ENCODE results near the gene GCLC.
"Not testable (repeated sequence)": the region's sequence is repeated elsewhere in the genome, so short reads cannot be mapped to it uniquely, and the experiment has no call there.

The GCLC gene

DNA sequence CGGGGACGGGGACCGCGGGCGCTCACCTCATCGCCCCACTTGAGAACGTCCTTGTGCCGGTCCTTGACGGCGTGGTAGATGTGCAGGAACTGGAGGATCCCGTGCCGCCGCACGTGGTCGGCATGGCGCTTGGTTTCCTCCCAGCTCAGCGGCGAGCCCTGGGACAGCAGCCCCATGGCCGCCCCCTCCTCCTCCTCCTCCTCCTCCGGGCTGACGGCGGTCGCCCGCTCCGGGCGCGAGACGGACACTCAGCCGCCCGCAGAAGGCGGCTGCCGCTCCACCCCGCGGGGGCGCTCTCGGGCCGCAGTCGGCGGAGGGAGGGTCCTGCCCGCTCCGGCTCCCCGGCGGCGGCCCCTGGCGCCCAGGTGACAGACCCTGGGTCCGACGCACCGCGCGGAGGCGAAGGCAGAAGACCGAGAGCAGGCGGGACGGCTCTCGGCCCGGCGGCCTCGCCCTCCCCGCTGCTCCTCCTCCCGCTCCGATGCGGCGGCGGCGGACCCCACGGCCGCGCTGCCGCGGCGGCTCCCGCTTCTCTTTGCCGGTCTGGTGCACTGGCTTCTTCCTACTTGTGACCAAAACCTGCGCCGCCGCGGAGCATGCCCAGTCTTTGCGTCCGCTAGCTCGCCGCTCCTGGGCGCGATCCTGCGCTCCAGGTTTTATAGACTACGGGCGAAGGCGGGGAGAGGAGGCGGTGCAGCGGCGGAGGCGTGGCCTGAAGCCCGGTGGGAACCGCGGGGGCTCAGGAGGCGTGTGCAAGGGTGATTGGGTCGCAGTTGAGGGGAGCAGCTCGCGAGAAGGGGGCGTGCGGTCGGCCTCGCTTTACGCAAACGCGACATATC is at the start of gene GCLC:
GCLC (minus strand) TSS at position 632 of the 839 bp plus-strand sequence; CDS start at position 176, 456 bp downstream.
- DNase-seq (ENCODE audit: low read depth in 2 of 2), result peak; percentile 76 to 83

DNA sequence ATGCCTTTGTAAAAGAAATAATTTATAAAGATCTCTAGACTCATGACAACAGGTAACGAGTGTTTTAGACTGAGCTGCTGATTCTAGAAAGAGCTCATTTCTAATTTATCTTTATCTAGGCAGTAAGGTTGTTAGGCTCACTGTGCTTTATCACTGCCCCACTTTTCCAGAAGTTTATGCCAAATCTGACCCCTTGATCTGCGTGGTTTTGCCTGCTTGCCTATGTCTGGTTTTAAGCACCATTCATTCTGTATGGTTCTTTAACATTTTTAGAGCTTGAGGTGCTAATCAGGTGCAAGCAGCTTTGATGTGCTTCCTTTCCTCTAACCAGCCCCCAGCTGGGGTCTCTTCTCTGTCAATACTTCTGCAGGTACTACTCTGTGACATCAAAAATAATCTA is 49.7 kb upstream of the GCLC start:
- DNase-seq (ENCODE audit: low read depth in 2 of 2), result no peak

DNA sequence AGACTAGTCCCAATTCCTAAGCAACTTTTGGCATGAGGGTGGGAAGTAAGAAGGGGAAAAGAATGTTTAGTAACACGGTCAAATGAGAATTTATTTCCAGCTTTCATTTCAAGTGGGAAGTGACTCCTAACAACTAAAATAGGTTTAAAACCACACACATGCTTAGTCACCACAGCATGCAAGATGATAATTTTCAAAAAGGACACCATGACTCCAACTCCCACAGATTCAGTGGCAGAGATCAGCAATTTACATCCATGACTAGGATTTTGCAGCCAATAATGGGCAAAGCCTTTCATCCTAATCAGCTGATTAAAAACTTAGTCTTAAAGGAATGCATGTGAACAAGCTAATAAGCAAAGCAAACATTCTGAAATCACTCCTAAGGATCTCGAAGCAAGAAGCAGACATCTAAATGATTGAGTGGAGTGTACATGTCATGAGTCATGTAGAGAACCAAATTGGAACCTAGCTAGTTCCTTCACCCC is 48.1 kb upstream of the GCLC start:
- DNase-seq (ENCODE audit: low read depth in 2 of 2), result no peak

DNA sequence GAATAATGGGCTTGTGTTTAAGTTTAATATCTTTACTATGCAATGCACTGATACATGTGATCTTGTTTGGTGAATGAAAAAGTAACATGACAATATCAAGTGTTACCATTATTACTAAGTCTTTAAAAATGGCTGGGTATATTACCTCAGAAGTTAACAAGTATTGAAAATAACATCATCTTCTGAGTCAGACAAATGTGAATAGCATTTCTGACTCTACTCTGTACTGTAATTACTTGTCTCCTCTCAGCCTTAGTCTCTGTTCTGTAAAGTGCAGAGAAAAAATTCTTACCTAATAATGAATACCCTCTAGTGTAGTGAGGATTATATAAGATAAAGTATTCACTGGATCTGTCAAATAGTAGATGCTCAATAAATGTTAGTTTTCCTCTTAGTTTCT is 47.0 kb upstream of the GCLC start:
- no peak for DNase-seq (ENCODE audit: low read depth in 2 of 2)

DNA sequence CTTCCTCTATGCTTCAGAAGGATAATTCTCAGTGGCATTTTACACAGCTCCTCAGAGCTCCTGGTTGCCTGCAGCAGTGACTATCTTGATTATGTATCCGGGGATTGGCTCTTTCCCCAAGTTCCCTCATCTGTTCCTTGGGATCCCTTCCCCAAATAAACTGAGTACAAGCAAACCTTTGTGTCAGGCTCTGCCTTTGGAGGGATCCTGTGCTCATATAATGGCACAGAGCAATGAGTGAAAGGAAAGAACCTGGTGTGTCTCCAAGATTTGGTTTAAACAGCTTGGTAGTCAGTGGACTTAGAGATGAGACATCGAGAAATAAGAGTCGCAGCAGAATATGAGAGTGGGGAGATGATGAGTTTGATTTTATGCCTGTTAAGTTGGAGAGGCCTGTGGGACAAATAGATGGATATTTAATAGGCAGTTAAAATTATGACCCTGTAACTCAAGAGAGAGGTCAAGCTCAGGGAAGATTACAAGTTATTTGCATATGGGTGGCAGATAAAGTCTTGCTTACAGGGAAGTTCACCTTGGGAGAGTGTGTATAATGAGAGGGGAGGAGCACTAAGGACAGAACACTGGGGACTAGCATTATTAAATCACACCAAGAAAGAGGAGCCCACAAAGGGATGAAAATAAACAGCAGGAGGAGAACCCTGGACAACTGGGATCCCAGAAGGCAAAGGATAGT is 44.1 kb upstream of the GCLC start:
- no peak for DNase-seq (ENCODE audit: low read depth in 2 of 2)

DNA sequence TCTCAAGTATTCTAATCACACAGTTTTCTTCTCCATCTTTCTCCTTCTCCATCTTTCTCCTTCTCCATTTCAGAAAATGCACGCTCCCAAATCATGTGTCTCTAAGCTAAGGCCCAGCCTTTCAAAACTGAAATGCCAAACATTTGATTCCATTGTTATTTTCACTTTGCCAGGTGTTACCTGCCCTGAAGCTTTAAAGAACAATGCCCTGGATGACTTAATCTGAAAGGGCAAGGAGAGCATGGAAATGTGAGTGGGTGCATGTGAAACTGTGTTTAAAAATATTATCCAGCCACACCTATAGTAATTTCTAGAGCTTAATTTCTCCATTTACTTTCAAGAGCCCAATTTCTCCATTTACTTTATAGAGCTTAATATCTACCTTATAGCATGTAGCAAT is 42.4 kb upstream of the GCLC start:
- DNase-seq (ENCODE audit: low read depth in 2 of 2), result no peak

DNA sequence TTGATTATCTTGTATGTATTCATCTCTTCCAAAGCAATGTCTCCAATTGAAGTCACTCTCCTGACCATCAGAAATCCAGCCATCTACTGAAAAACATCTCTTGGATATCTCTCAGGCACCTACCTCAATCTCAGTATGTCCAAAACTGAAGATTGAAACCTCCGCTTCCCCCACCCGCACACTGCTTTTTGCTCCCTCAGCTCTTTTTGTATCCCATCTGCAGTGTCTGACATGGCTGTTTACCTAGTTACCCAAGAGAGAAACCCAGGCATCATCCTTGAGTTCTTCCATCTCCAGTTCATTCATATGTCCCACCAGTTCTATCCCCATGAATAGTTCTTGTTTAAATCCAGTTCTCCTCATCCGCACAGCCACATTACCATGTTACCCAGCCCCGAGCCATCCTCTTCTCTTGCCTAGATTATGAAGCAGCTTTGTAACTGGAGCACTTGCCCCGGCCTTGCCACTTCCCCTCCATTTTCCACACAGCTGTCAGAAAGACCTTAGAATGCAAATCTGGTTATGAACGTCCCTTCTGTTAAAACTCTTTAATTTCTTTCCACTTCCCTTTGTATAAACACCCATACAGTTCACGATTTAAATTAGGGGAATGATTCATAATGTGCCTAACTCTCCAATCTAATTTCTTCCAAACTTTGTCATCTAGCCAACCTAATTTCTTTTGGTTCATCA is 40.5 kb upstream of the GCLC start:
- DNase-seq (ENCODE audit: low read depth in 2 of 2), result no peak

DNA sequence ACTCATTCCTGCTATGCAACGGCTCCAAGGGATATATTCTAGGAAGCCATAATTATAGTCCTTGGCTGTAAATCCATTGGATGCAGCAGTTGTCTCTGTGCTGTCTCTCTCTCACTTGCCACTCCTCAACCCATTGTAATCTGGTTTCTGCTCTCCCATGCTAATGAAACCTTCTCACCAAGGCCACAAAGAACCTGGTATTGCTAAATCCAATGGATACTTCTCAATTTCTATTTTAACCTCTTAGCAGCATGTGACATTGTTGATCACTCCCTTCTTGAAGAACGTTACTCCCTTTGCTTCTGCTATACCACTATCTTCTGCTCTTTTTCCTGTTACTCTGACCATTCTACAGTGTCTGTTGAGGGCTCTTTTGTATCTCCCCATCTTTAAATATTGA is 39.8 kb upstream of the GCLC start:
- DNase-seq (ENCODE audit: low read depth in 2 of 2), result no peak

DNA sequence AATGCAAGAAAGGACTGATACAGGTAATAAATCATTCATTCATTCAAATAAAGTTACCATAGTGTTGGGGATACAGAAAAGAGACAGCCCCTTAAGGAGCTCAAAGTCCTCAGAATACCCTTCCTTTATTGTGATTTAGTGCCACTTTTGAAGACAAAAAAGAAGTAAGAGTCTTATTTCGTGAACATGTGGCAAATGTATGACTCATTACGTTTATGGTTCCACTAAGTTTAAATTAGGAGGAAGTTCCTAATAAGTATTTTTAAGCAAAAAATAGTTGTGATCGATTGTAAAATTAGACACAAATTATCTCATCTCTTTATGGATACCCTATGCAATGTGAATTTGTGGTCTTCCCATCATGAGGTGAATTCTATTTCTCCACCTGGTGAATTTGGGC is 38.5 kb upstream of the GCLC start:
- DNase-seq (ENCODE audit: low read depth in 2 of 2), result no peak

DNA sequence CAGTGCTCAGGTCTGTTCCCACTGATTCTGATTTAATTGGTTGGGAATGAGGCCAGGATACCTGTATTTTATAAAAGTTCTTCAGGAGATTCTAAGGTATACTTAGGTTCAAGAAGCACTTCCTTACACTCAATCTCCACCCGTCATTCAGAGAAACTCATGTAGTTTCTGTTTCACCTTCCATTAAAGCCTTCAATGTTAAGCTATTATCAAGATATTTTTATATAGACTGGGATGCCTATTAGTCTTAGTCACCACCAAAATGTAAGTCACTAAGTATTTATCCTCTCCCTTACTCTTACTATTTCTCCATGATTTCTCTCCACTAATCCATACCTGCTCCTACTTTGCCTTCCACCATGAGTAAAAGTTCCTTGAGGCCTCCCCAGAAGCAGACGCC is 38.1 kb upstream of the GCLC start:
- DNase-seq (ENCODE audit: low read depth in 2 of 2), result no peak

DNA sequence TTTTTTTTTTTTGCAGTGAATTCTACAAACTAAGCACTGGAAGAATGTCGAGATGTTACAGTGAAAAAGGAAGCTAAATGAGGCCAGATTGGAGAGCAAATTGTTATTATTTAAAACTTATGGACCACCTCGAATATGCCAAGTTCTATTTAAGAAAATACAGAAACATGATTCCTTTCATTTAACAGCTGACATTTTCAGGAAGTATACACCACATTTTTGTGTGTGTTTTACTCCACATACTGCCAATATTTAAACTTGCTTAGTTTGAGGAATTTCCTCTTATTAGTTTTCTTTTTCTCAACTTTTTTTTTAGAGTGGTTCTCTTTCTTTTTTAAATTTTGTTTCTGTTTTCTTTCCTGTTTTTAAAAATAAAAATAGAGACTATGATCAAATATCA is 37.0 kb upstream of the GCLC start:
- no peak for DNase-seq (ENCODE audit: low read depth in 2 of 2)

DNA sequence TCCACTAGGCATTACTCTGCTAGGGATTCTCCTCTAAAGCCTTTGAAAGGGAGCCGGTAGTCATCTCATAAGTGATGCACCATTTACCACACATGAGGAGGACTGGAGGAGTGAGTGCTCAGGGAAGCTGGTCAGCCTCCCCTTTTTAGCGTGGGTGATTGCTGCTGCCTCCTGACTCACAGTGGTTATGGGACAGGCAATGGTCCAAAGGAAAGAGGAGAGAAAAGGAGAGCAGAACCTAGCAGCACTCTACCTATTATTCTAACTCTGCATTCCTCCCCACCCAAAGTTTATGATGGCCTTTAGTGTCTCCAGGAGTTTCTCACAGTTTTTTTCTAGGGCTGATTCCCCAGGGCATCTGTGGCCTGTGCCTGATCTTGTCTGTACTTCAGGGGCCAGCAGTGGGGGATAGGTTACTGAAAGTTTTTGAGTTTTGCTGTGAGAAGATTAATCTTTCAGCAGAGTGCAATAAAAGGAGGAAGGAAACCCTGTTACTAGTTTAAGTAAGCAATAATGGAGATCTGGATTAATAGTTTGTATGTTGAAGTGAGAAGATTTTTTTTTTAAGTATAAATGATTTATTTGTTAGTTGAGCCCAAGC is 36.4 kb upstream of the GCLC start:
- no peak for DNase-seq (ENCODE audit: low read depth in 2 of 2)

DNA sequence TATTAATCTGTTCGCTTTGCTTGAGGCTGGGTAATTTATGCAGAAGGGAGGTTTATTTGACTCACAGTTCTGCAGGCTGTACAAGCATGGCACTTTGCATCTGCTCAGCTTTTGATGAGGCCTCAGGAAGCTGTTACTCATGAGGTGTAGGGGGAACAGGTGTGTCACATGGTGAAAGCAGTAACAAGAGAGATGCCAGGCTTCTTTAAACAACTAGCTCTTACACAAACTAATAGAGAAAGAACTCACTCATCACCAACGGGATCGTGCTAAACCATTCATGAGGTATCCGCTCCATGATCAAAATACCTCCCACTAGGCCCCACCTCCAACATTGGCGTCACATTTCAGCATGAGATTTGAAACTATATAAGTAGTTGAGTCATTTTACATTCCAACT is 34.4 kb upstream of the GCLC start:
- DNase-seq (ENCODE audit: low read depth in 2 of 2), result no peak

DNA sequence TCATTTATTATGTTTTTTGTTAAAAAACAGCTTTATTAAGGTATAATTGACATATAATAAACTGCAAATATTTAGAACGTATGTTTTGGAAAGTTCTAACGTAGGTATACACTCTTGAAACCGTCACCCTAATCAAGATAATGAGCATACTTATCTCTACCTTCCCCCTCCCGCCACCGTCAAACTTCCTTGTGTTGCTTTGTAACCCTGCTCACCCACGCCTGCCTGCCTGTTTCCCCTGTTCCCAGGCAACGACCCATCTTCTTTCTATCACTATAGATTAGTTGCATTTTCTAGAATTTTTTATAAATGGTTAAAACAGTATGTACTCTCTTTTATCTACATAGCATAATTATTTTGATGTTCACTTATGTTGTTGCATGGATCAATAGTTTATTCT is 33.5 kb upstream of the GCLC start:
- no peak for DNase-seq (ENCODE audit: low read depth in 2 of 2)

DNA sequence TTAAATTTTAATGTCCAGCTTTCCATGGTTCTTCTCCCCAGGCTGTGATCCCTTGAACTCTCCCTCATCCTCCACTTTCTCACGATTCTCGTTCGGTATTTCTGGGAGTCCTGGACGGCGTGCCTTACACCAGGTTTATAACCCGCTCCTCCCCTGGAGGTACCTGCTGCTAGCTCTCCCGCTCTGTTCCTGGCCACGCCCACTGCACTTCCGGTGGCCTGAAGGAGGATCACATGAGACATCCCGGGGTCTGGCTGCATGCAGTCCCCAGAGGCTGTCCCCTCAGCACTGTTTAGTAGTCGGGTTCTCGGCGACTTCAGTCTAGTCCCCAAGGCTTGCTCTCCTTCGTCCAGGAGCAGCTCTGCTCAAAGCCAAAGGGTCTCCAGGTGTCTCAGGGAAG is 28.4 kb upstream of the GCLC start:
- no peak for DNase-seq (ENCODE audit: low read depth in 2 of 2)

DNA sequence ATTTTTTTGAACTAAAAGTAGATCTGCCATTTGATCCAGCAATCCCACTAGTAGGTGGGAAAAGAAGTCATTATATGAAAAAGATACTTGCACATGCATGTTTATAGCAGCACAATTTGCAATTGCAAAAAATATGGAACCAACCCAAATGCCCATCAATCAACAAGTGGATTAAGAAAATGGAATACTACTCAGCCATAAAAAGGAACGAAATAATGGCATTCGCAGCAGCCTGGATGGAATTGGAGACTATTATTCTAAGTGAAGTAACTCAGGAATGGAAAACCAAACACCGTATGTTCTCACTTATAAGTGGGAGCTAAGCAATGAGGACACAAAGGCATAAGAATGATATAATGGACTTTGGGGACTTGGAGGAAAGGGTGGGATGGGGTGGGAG is 27.5 kb upstream of the GCLC start:
- not testable (repeated sequence) for DNase-seq (ENCODE audit: low read depth in 2 of 2)

DNA sequence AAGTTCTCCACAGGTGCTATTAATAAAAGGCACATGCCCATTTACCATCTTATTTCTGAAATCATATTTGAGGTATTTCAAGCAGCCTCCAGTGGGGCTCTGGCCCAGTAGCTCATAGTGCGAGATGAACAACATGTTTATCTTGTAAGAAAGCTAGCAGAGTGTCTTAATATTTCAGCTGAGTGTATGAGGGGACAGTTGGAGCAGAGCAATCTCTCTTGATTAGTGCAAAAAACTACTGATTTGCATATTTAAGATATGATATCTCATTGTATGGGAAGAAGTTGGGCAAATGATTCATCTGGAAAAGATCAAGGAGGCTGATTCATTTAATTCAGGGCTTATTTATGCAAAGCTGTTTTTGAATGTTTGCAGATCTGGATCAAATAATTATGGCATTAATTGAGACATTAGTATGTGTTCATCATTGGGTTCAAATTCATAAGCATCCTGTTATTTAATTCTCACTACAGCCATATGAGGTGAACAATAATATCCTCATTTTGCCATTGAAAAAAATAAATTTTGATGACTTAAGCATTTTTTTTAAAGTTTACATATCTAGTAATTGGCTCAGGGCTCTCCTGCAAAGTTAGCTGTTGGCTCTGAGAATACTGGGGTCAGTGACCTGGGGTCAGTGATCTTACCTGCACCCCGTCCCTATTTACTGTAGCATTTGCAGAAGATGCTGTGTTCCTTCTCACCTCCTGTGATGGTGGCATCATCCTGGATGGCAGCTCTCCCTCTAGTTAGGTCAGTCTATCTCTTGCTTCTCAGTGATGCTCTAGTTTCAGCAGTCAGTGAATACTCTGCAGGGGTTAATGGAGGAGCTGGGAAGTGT is 24.1 kb upstream of the GCLC start:
- no peak for DNase-seq (ENCODE audit: low read depth in 2 of 2)

DNA sequence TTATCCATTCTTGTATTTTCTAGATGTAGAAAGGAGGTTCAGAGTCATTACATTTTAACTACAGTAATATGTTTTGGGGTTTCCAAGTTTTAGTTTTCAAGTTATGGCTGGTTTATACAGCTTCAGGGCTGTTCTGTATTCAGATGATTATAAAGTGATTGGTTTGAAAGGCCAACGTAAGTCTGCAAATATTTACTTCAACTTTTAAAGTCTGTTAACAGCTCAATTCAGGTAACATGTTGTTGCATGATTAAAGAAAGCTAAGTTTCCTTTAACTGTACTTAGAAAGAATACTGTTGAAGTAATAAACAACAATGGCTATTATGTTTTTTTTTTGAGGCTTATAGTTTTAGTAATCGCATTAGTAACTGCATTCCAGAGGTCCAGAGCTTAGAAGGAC is 22.8 kb upstream of the GCLC start:
- DNase-seq (ENCODE audit: low read depth in 2 of 2), result no peak

DNA sequence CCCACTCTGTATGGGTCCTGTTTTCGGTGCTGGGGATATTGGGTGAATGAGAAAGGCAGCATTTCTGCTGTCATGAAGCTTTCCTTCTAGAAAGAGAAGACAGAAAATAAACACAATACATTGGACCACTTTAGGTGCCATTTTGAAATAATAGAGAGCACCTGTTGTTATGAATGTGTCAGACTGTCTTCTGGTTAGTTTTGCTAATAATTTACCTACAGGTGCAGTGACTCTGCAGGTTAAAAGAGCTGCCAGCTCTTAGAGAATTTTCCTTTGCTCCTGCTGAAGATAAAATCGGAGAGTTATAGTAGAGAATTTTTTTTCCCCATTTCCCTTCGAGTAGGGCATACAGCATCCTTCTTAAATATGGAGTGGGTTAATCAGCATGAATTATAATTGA is 21.9 kb upstream of the GCLC start:
- no peak for DNase-seq (ENCODE audit: low read depth in 2 of 2)

DNA sequence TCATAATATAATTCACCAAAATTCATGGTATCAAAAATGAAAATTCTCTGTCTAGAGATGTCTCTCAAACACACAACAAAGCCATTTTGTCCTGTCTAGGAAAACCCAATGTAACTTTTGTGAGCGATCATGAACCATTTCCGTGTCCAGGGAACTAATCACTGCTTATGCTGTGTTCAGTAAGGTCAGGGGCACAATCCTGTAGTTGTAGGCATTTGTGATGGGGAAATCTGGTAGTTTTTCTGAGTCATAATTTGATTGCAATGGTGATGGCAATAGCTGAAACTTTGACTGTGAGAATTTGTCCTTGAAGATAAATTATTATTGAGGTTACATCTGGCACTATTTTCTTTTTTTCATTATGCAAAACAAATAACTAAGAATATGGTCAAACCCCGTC is 21.0 kb upstream of the GCLC start:
- no peak for DNase-seq (ENCODE audit: low read depth in 2 of 2)

DNA sequence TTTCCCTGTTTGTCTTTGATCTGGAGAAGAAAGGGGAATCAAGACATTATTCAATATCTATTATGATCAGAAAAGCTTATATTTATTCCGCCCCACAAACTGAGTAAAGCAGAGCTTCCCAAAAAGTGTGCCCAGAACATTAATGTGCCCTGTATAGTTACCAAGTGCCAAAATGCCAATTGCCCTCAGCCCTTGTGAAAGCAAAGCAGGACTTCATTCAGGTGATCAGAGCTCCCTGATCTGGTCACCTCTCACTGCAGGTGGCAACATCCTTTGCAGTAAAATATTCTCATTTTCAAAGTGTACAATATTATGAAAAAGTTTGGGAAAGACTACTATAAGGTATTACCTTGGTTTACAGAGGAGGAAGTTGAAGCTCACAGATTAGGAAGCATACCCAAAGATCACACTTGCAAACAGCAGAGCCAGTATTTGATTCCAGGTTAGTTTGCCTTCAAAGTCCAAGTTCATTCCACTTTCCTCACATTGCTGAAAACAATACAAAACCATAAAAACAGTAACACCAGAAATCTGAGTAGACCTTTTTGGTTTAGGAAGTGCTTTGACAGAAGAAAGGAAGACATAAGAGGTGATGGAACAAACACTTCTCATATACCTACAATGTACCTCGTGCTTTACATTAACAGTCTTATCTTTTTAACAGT is 19.6 kb upstream of the GCLC start:
- no peak for DNase-seq (ENCODE audit: low read depth in 2 of 2)

Measured in stimulated activated CD8-positive, alpha-beta memory T cell treated with anti-CD3 and anti-CD28 coated beads, Interleukin-7, amount 100 ng/mL, for 1 hour (primary cell).